Fibroblast of the aortic adventitia (primary cell): ENCODE results near the gene KRTAP10-2. TPM values are rescaled to one million over a fixed set of nuclear protein-coding genes. Genes with fewer than 3 reads are reported as not detected.

Experiments
- DNase-seq: peaks from one replicate; pipeline ENCODE4 v3.0.0-alpha.2; 2010; ENCODE audit warnings: low read depth
- H3K4me3 ChIP-seq: 2 replicates; pipeline ENCODE4 v1.5.1; 2011; ENCODE audit warnings: low read depth, mild to moderate bottlenecking, control low read depth, low read length, moderate library complexity
- CTCF ChIP-seq: IDR thresholded peaks from 2 replicates; pipeline ENCODE4 v1.5.1; 2011; ENCODE audit warnings: mild to moderate bottlenecking, low read length, control low read depth, inconsistent platforms; ENCODE audit not compliant: insufficient read depth
- total RNA-seq: library from RNA; depleted of rRNA; stranded (reverse); fragments of >200 nt; gene quantifications from 2 replicates; pipeline ENCODE4 v1.2.3, GENCODE V29; 2012; ENCODE audit warnings: low replicate concordance

Gene KRTAP10-2
- total RNA-seq, 1 donor, result not detected

DNA sequence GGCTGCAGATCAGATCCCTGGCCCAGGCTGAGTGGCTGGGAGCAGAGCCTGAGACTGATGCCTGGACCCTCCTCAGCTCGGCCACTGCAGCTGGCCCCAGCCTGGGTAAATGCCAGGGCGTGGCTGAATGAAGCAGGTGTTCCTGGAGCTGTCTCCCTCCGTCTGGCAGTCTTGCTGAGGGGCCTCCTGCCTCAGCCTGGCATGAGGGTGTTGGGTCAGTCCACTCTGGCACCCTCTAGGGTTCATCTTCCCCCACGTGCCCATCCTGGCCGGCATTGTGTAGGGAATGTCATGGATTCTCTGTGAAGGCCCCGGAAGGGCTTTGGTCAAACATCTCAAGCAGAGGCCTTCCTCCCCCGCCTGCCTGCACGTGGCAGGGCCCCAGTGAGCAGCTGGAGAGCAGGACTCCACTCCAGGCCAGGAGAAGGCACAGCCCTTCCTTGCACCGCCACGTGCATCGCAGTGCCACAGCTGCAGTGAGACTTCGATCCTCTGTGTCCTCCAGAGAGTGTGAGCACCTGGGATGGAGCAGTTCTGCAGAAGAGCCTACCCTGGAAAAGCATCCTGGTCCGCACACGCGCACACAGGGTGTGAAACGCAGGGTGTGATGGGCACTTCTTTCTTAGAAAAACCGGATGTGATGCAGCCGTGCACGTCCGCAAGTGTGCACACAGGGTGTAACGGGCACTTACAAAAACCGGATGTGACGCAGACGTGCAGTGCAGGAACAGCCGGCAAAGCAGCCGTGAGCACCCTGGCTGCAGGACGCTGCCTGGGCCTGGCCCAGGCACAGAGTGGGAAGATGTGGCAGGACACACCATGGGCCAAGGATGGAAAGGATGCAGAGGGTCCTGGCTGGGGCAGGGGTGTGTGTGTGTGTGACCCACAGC is 17.6 kb upstream of the KRTAP10-2 start:
- no peak overlapping the region for H3K4me3 ChIP-seq
- TF ChIP-seq CTCF, result no peak
- no peak for DNase-seq

DNA sequence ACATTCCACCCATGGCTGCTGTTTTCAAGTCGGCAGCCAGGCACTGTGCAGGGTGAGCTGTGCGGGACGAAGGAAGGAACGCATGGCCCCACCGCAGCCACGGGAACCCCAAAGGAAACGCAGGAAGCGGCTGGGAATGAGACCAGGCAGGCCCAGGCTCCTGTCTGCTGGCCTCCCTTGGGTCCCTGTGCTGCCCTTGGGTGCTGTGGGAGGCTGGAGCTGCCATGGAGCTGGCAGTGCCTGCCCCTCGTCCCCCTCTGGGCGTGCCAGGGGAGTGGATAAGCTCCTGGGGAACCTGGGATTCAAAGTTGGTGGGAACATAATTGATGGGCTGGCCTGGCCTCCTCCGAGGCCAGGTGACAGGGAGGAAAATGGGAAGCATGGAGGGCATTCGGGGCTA is 17.0 kb upstream of the KRTAP10-2 start:
- TF ChIP-seq CTCF, result no peak
- no peak for DNase-seq
- no peak overlapping the region for H3K4me3 ChIP-seq

- no peak for DNase-seq
- H3K4me3 ChIP-seq, result no peak overlapping the region
- TF ChIP-seq CTCF, result no peak
Observed at GRCh38 chr21:44567481-44568171, 16.3 kb upstream of the KRTAP10-2 start.

DNA sequence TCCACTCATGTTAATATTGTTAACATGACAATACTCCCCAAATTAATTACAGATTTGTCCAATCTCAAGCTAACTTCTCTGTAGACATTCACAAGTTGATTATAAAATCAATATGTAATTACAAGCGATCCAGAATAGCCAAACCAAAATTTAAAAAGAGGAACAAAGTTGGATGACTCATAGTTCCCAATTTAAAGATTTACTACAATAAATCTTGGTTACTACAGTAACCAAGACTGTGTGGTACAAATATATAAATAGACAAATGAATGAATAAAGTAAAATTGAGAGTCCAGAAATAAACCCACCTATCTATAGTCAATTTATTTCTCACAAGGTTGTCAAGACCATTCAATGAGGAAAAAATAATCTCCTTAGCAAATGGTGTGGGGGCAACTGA is 15.1 kb upstream of the KRTAP10-2 start:
- no peak for DNase-seq
- TF ChIP-seq CTCF, result no peak
- H3K4me3 ChIP-seq, result no peak overlapping the region

GRCh38 chr21:44564886-44565598 is 13.7 kb upstream of the KRTAP10-2 start:
- TF ChIP-seq CTCF, result no peak
- H3K4me3 ChIP-seq, result no peak overlapping the region
- no peak for DNase-seq

DNA sequence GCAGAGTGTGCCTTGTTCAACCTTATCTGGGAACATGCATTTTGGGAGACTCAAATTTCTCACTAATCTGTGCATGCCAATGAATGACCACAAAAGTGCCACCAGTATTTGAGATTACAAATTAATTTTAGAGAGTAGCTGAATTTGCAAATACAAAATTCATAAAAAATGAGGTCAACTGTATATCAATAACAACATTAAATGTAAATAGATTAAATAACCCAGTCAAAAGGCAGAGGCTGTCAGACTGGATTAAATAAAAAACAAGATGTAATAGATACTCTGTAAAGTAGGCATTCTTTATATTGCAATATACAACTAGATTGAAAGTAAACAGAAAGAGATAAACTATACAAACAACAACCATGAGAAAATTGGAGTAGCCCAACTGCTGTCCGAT is 12.8 kb upstream of the KRTAP10-2 start:
- no peak overlapping the region for H3K4me3 ChIP-seq
- no peak for TF ChIP-seq CTCF
- DNase-seq, result no peak
